Activated naive CD4-positive, alpha-beta T cell (primary cell): Measurements from ENCODE around the gene AKR1D1.
A peak's percentile ranks its signal among the peaks of the same experiment; 100 is the strongest.
"Not testable (repeated sequence)": the region's sequence is repeated elsewhere in the genome, so short reads cannot be mapped to it uniquely, and the experiment has no call there.

Experiments
- DNase-seq, 4 experiments: peaks; one replicate each; lab custom pipeline; 2025; lab: John Stamatoyannopoulos, UW

Gene AKR1D1

GRCh38 chr7:138122162-138122561, 45.9 kb downstream of the AKR1D1 start:
- no peak for DNase-seq

- no peak for DNase-seq
These were observed 48.9 kb downstream of the AKR1D1 start for GRCh38 chr7:138125119-138125518.

- no peak for DNase-seq
These were observed 49.4 kb downstream of the AKR1D1 start for GRCh38 chr7:138125598-138126111.

GRCh38 chr7:138126928-138127327, 50.7 kb downstream of the AKR1D1 start:
- no peak for DNase-seq

- no peak for DNase-seq
These were observed 51.7 kb downstream of the AKR1D1 start for GRCh38 chr7:138127996-138128395.

GRCh38 chr7:138129551-138130165, 53.4 kb downstream of the AKR1D1 start:
- DNase-seq: no peak

GRCh38 chr7:138137423-138138171, 61.3 kb downstream of the AKR1D1 start:
- DNase-seq: no peak

GRCh38 chr7:138138244-138138643, 62.0 kb downstream of the AKR1D1 start:
- no peak for DNase-seq

GRCh38 chr7:138142583-138143201, 66.4 kb downstream of the AKR1D1 start:
- DNase-seq: no peak

GRCh38 chr7:138144958-138145357, 68.7 kb downstream of the AKR1D1 start:
- DNase-seq: no peak

- DNase-seq: not testable (repeated sequence)
These were observed 70.0 kb downstream of the AKR1D1 start for GRCh38 chr7:138146221-138146620.

- not testable (repeated sequence) for DNase-seq
These were observed 70.8 kb downstream of the AKR1D1 start for GRCh38 chr7:138146757-138147734.

GRCh38 chr7:138151731-138152577, 75.7 kb downstream of the AKR1D1 start:
- no peak for DNase-seq

GRCh38 chr7:138154661-138155060, 78.4 kb downstream of the AKR1D1 start:
- DNase-seq: no peak

GRCh38 chr7:138157702-138158101, 81.4 kb downstream of the AKR1D1 start:
- no peak for DNase-seq

GRCh38 chr7:138158739-138159528, 82.7 kb downstream of the AKR1D1 start:
- DNase-seq: no peak

GRCh38 chr7:138161600-138162081, 85.4 kb downstream of the AKR1D1 start:
- DNase-seq: peak; percentile 2 to 31 (median 12)

- no peak for DNase-seq
These were observed 86.0 kb downstream of the AKR1D1 start for GRCh38 chr7:138162236-138162635.

- no peak for DNase-seq
These were observed 87.5 kb downstream of the AKR1D1 start for GRCh38 chr7:138163800-138164199.

GRCh38 chr7:138164804-138165203, 88.5 kb downstream of the AKR1D1 start:
- no peak for DNase-seq
